ENCODE results near the gene NBEAL2.

The NBEAL2 gene

GRCh38 chr3:46984591-46985459, 5.4 kb downstream of the NBEAL2 start:
- in situ Hi-C loops (cut with MboI; ENCODE audit: low sequenced_read_pairs): no loop called here

DNA sequence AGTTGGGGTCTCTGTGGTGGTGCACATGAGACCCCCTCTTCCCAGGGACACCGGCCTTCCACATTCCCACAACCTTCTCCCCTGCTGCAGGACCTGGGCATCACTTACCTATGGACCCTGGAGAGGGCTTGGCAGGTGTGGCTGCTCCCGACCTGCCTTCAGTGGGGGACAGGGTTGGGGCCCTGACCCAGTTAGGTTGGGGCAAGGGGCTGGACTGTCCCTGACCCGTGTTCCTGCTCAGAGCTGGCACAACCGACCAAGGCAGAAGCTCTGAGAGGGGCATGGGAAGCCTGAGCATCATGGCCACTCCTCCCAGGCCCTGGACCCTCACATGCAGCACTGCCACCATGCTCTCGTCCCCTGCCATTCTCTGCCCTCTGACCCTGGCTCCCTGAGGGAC, 6.1 kb downstream of the NBEAL2 start:
- in situ Hi-C loops (cut with MboI; ENCODE audit: low sequenced_read_pairs): no loop called here

- in situ Hi-C loops (cut with MboI; ENCODE audit: low sequenced_read_pairs): no loop called here
Measured at GRCh38 chr3:46986055-46986730, 6.7 kb downstream of the NBEAL2 start.

DNA sequence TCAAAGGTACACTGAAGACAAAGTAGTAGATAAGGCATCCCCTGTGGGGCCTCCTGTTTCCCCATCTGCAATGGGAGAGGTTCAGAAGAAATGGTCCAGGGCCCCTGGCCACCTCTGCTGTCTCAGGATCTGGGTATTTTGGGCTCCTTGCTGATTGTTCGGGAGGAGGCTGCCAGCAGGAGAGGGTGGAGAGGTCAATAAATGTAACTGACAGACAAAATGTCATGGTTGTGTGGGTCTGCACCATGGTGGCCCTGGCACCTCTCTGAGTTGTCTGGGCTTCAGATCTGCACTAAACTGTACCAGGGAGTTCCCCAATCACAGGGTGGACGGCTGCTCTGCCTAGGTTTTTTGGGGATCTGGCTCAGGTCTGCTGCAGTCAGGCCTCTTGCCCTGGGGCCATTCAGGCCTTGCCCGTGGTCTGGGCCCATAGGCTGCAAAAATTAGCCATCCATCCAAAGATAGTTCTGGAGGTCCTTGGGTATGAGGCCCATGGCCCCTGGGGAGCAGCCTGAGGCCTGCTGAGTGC, 7.4 kb downstream of the NBEAL2 start:
- in situ Hi-C loops (cut with MboI; ENCODE audit: low sequenced_read_pairs): no loop called here

GRCh38 chr3:46987319-46987742, 7.9 kb downstream of the NBEAL2 start:
- in situ Hi-C loops (cut with MboI; ENCODE audit: low sequenced_read_pairs): no loop called here

DNA sequence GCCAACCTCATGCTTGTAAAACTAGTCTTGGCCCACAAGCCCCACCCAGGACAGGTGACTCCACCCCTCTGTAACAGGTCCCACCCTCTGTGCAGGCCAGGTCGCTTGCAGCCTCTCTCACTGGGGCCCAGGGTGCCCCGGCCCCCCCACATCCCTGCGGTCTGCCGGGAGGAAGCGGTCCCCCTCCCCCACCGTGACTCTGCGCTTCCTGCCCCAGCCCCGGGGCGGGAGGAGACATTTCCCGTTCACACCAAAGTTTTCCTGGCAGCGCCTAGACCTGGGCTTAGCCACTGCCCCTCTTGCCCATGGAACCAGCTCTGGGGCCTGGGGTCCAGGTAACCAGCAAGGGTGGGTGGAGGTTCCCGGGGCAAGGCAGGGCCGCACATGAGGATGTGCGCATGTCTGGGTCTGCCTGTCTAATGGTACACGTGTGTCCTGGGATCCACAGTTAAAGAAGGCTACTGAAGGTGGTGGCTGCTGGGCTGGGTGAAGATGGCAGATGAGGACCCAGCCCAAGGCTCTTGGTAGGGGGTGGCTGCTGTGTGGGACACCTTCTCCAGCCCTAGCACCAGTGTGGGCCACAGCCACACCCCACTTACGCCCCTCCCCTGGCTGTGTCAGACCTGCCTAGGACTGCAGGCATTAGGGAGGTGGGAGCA, 8.4 kb downstream of the NBEAL2 start:
- in situ Hi-C loops (cut with MboI; ENCODE audit: low sequenced_read_pairs): no loop called here

DNA sequence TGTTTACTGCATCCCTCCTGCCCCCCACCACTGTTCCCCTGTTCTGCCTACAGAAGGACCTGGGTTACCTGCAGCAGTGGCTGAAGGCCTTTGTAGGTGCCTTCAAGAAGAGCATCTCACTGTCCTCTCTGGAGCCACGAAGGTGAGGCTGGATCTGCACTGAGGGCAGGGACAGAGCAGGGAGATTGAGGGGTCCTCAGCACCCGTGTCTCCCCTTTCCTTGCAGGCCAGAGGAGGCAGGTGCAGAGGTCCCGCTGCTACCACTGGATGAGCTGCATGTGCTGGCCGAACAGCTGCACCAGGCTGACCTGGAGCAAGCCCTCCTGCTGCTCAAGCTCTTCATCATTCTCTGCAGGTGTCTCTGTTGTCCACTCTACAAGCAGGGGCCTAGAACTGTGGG, 9.2 kb downstream of the NBEAL2 start:
- in situ Hi-C loops (cut with MboI; ENCODE audit: low sequenced_read_pairs): no loop called here

GRCh38 chr3:46989146-46989810, 9.8 kb downstream of the NBEAL2 start:
- in situ Hi-C loops (cut with MboI; ENCODE audit: low sequenced_read_pairs): no loop called here

- in situ Hi-C loops (cut with MboI; ENCODE audit: low sequenced_read_pairs): no loop called here
Measured at GRCh38 chr3:46990573-46991374, 11.3 kb downstream of the NBEAL2 start.

GRCh38 chr3:46991406-46992165, 12.1 kb downstream of the NBEAL2 start:
- in situ Hi-C loops (cut with MboI; ENCODE audit: low sequenced_read_pairs): no loop called here

GRCh38 chr3:46992231-46992630, 12.8 kb downstream of the NBEAL2 start:
- in situ Hi-C loops (cut with MboI; ENCODE audit: low sequenced_read_pairs): no loop called here

DNA sequence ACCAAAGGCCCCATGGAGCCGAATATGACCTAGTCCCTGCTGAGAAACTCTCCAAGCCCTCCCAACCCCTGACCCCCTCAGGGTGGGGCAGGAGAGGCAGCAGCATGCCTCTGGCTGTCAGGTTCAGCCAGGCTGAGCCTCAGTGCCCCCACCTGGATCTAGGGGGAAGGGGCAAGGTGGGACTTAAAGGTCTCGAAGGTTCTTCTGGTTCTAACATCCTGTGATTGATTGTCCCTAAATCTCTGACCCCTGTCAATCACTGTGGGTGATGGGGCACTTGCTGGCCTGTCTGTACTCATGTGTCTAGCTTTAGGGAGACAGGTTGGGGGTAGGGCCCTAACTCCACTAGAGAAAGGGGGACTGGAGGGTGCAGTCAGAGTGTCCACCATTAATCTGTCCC, 13.8 kb downstream of the NBEAL2 start:
- in situ Hi-C loops (cut with MboI; ENCODE audit: low sequenced_read_pairs): no loop called here

- in situ Hi-C loops (cut with MboI; ENCODE audit: low sequenced_read_pairs): no loop called here
Measured at GRCh38 chr3:46993986-46994385, 14.5 kb downstream of the NBEAL2 start.

GRCh38 chr3:46994801-46995731, 15.6 kb downstream of the NBEAL2 start:
- in situ Hi-C loops (cut with MboI; ENCODE audit: low sequenced_read_pairs): no loop called here

- in situ Hi-C loops (cut with MboI; ENCODE audit: low sequenced_read_pairs): no loop called here
Measured at GRCh38 chr3:46995901-46996562, 16.6 kb downstream of the NBEAL2 start.

DNA sequence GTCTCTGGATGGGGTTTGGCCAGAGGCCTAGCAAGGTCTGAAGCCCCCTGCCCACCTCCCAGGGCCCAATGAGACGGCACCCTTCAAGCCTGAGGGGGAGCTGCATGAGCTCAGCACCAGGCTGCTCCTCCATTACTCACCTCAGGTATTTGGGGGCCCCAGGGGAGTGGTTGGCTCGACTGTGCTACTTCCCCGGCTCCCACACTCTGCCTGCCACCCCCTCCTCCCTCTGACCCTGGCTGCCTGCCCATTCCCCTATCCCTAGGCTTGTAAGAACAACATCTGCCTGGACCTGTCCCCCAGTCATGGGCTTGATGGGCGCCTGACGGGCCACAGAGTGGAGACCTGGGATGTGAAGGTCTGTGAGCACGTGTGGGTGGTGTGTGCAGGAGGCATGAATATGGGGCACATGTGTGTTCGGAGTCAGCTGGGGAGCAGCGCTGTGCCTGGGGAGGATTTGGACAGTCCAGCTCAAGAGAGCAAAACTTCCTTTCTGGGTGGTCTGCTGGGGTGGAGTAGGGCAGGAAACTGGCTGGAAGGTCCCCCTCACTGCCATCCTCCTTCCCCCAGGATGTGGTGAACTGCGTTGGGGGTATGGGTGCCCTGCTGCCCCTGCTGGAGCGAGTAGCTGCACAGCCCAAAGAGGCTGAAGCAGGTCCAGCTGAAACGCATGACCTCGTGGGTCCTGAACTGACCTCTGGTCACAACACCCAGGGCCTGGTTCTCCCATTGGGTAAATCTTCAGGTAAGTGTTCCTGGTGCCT, 17.4 kb downstream of the NBEAL2 start:
- in situ Hi-C loops (cut with MboI; ENCODE audit: low sequenced_read_pairs): no loop called here

- in situ Hi-C loops (cut with MboI; ENCODE audit: low sequenced_read_pairs): no loop called here
Measured at GRCh38 chr3:46997453-46998091, 18.1 kb downstream of the NBEAL2 start.
